Measurements from ENCODE around the gene PIGU.

DNA sequence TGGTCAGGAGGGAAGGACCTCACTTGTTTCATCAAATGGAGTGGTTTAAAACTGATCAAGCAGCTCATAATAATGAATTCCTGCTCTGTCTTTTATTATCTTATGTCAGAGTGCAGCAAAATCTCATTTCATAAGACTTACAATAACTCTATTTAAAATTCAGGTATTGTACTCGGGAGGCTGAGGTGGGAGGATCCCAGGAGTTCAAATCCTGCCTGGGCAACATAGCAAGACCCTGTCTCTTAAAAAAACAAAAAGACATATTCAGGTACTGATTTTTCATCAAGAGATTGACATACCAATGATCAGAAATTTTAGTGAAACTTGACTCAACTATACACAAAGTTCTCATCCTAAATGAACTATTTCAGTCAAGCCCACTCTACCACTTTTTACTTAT is 166.3 kb downstream of the PIGU start:
- no peak for TF ChIP-seq EZH2phosphoT487 (IDR thresholded peaks at IDR 0.05; ENCODE audit: borderline replicate concordance, low read depth, low read length)
- TF ChIP-seq, protein P1, sequence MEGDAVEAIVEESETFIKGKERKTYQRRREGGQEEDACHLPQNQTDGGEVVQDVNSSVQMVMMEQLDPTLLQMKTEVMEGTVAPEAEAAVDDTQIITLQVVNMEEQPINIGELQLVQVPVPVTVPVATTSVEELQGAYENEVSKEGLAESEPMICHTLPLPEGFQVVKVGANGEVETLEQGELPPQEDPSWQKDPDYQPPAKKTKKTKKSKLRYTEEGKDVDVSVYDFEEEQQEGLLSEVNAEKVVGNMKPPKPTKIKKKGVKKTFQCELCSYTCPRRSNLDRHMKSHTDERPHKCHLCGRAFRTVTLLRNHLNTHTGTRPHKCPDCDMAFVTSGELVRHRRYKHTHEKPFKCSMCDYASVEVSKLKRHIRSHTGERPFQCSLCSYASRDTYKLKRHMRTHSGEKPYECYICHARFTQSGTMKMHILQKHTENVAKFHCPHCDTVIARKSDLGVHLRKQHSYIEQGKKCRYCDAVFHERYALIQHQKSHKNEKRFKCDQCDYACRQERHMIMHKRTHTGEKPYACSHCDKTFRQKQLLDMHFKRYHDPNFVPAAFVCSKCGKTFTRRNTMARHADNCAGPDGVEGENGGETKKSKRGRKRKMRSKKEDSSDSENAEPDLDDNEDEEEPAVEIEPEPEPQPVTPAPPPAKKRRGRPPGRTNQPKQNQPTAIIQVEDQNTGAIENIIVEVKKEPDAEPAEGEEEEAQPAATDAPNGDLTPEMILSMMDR (conservative IDR thresholded peaks at IDR 0.05; ENCODE audit: low read length) = no peak

All from OCI-LY7 (cell line).